Endothelial cell of umbilical vein (primary cell): Measurements from ENCODE around the gene GBP5. TPM values are rescaled to one million over a fixed set of nuclear protein-coding genes. Genes with fewer than 3 reads are reported as not detected.

ENCODE experiments used
- BruUV-seq: library from RNA; stranded (reverse); fragments of 400-500 nt; replicated peaks from 2 replicates; lab custom pipeline; 2021; lab: Mats Ljungman, UMichigan
- CTCF ChIA-PET: fragments of 300-600, 350-600 bp; sonication (Branson Sonifier 250); formaldehyde crosslinking; loops from one replicate; lab custom pipeline; 2021; ENCODE audit warnings: antibody characterized with exemption, inconsistent platforms; lab: Charles Lee
- POLR2A ChIA-PET: fragments of 300-600, 350-600 bp; sonication (Branson Sonifier 250); formaldehyde crosslinking; loops from one replicate; lab custom pipeline; 2021; ENCODE audit warnings: antibody characterized with exemption, inconsistent platforms; lab: Charles Lee
- DNase-seq: peaks from one replicate; pipeline ENCODE4 v3.0.0-alpha.2; 2011; ENCODE audit warnings: low read depth, low spot score
- FAIRE-seq: peaks from 2 replicates; lab custom pipeline; 2011; peaks lifted over from hg19 to GRCh38; lab: Jason Lieb, UNC
- H2AFZ ChIP-seq: 2 replicates; pipeline ENCODE4 v1.6.0; 2012; ENCODE audit warnings: low read depth, low read length, control low read depth, inconsistent platforms
- H3K27ac ChIP-seq: 2 replicates; pipeline ENCODE4 v1.5.1; 2011; ENCODE audit warnings: low read depth, mild to moderate bottlenecking, control low read depth, low read length, moderate library complexity; ENCODE audit not compliant: insufficient read depth
- H3K27me3 ChIP-seq, 2 experiments: 2 replicates each; pipeline versions ENCODE4 v1.6.0 to v1.6.1; 2011; ENCODE audit warnings: low read length in 2 of 2, mixed read lengths in 1 of 2; ENCODE audit not compliant: control insufficient read depth in 2 of 2, insufficient read depth in 2 of 2
- H3K36me3 ChIP-seq, 2 experiments: 2 replicates in 1 of 2; 3 replicates in 1 of 2; pipeline ENCODE4 v1.5.1; 2011; ENCODE audit warnings: low read length in 2 of 2, mild to moderate bottlenecking in 1 of 2, moderate library complexity in 1 of 2; ENCODE audit not compliant: control insufficient read depth in 2 of 2, insufficient read depth in 2 of 2; ENCODE audit errors: extremely low read depth in 1 of 2
- H3K4me1 ChIP-seq: 3 replicates; pipeline ENCODE4 v1.5.1; 2011; ENCODE audit warnings: mild to moderate bottlenecking, low read length; ENCODE audit not compliant: control insufficient read depth, insufficient read depth; ENCODE audit errors: extremely low read depth
- H3K4me2 ChIP-seq: 2 replicates; pipeline ENCODE4 v1.6.1; 2011; ENCODE audit warnings: low read length, control low read depth, mixed read lengths; ENCODE audit not compliant: insufficient read depth
- H3K4me3 ChIP-seq, 3 experiments: fragments of 200-600 bp in 1 of 3; sonication (generic), shearing (Covaris generic) in 1 of 3; replicated peaks in 1 of 3; 2 replicates each; pipeline ENCODE4 v1.5.1; 2011 to 2016; ENCODE audit warnings: control low read depth in 3 of 3, low read length in 3 of 3, mild to moderate bottlenecking in 2 of 3, inconsistent platforms in 1 of 3, low read depth in 1 of 3, moderate library complexity in 1 of 3; ENCODE audit not compliant: insufficient read depth in 1 of 3
- H3K79me2 ChIP-seq: 2 replicates; pipeline ENCODE4 v1.6.0; 2012; ENCODE audit warnings: low read length, inconsistent platforms; ENCODE audit not compliant: control insufficient read depth, insufficient read depth
- H3K9ac ChIP-seq: replicated peaks from 2 replicates; pipeline ENCODE3; 2011; ENCODE audit warnings: low read length, control low read depth; ENCODE audit not compliant: insufficient read depth; ENCODE audit errors: extremely low read depth
- H3K9me1 ChIP-seq: replicated peaks from 3 replicates; pipeline ENCODE4 v1.6.0; 2011; ENCODE audit warnings: mild to moderate bottlenecking, low read length; ENCODE audit not compliant: control insufficient read depth, insufficient read depth; ENCODE audit errors: extremely low read depth
- H3K9me3 ChIP-seq: replicated peaks from 2 replicates; pipeline ENCODE4 v1.5.1; 2012; ENCODE audit warnings: low read length, inconsistent platforms; ENCODE audit not compliant: control insufficient read depth, insufficient read depth
- H4K20me1 ChIP-seq: replicated peaks from 2 replicates; pipeline ENCODE3; 2011; ENCODE audit warnings: mild to moderate bottlenecking, low read length; ENCODE audit not compliant: control insufficient read depth, insufficient read depth; ENCODE audit errors: extremely low read depth
- EZH2 ChIP-seq: IDR thresholded peaks from 2 replicates; pipeline ENCODE4 v1.6.1; 2012; ENCODE audit warnings: borderline replicate concordance, low read depth, mild to moderate bottlenecking, moderate library complexity, low read length, inconsistent platforms; ENCODE audit not compliant: severe bottlenecking
- JUN ChIP-seq: IDR thresholded peaks from 2 replicates; pipeline ENCODE4 v1.6.1; 2011; ENCODE audit warnings: borderline replicate concordance, low read depth; ENCODE audit not compliant: insufficient read length, insufficient read depth
- POLR2AphosphoS5 ChIP-seq: IDR thresholded peaks from 2 replicates; pipeline ENCODE4 v1.6.1; 2012; ENCODE audit warnings: low read depth, mild to moderate bottlenecking, control low read depth, low read length, moderate library complexity; ENCODE audit not compliant: insufficient read depth
- dilution Hi-C: fragments of 300-500 bp; cut with MboI; formaldehyde crosslinking; loops from one replicate; pipeline ENCODE4 v1.15.0; 2019; ENCODE audit warnings: low sequenced_read_pairs; ENCODE audit not compliant: extremely low pct_ligation_motif_present
- intact Hi-C: fragments of 100-400 bp; cut with micrococcal nuclease; formaldehyde crosslinking; loops from one replicate; pipeline ENCODE4 v1.10.0; 2022
- polyA plus RNA-seq, 4 experiments: library from polyadenylated mRNA; depleted of rRNA in 3 of 4; stranded (reverse) in 3 of 4; unstranded in 1 of 4; fragments of >200 nt; gene quantifications; 2 replicates each; pipeline versions ENCODE4 v1.2.1 to v1.2.3, GENCODE V29; 2011 to 2012; ENCODE audit warnings: missing spikeins in 1 of 4
- total RNA-seq: library from RNA; stranded (reverse); gene quantifications from 2 replicates; pipeline ENCODE4 v1.2.3, GENCODE V29; 2021
- TF ChIP-seq, protein P1 (sequence below): IDR thresholded peaks from 2 replicates; pipeline ENCODE4 v1.6.1; 2011; ENCODE audit not compliant: insufficient read depth, insufficient read length
- TF ChIP-seq, protein P2 (sequence below), 2 donors: IDR thresholded peaks; 1 replicate in 1 of 2; 2 replicates in 1 of 2; pipeline ENCODE4 v1.5.1; 2011; ENCODE audit warnings: low read length in 2 of 2, mild to moderate bottlenecking in 2 of 2, moderate library complexity in 2 of 2, control low read depth in 1 of 2, inconsistent platforms in 1 of 2, low read depth in 1 of 2; ENCODE audit not compliant: insufficient read depth in 1 of 2; ENCODE audit errors: extremely low read depth in 1 of 2

The GBP5 gene
- total and polyA plus RNA-seq, 2 donors (not counting 3 experiments of a cell fraction or from before 2014, with no cell fraction given) = 0.31 TPM; not detected in 1

DNA sequence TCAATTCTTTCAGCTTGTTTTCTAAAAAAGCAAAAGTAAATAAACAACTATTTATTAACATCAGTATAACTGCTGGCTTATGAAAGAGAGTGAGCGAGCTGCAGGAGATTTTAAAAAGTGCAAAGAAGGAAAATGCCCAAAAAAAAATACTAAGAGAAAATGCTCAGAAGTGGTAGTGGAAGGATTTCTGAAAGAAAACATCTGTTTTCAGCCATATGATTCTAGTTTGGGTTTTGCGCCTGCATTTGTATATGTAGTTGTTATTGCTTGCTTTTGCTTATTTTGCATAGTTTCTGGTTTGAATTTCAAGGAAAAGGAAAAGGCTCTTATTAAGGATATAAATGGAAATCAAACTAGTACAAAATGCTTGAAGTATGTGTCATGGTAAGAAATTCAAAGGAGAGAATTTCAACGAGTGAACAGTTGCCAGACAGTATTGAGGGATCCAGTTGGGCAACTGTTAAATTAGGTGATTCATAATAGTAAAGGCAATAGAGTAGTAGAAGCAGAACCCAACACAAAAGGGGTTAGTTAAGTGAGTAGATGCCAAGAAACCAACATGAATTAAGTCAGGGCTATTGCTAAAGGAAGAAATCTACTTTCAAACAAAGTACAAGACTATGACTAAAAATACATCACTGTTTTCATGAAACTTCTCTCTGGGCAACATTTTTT is 1.2 kb downstream of the GBP5 start:
- H3K9me1 ChIP-seq = no peaks in the 10 kb centered on the region
- no TSS peak for BruUV-seq
- no peaks in the 10 kb centered on the region for H3K79me2 ChIP-seq
- TF ChIP-seq, protein P1, sequence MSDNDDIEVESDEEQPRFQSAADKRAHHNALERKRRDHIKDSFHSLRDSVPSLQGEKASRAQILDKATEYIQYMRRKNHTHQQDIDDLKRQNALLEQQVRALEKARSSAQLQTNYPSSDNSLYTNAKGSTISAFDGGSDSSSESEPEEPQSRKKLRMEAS = no peak
- TF ChIP-seq POLR2AphosphoS5 = no peak
- TF ChIP-seq, protein P2, sequence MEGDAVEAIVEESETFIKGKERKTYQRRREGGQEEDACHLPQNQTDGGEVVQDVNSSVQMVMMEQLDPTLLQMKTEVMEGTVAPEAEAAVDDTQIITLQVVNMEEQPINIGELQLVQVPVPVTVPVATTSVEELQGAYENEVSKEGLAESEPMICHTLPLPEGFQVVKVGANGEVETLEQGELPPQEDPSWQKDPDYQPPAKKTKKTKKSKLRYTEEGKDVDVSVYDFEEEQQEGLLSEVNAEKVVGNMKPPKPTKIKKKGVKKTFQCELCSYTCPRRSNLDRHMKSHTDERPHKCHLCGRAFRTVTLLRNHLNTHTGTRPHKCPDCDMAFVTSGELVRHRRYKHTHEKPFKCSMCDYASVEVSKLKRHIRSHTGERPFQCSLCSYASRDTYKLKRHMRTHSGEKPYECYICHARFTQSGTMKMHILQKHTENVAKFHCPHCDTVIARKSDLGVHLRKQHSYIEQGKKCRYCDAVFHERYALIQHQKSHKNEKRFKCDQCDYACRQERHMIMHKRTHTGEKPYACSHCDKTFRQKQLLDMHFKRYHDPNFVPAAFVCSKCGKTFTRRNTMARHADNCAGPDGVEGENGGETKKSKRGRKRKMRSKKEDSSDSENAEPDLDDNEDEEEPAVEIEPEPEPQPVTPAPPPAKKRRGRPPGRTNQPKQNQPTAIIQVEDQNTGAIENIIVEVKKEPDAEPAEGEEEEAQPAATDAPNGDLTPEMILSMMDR (IDR thresholded peaks at IDR 0.05; ENCODE audit: extremely low read depth in 1 of 2, insufficient read depth in 1 of 2, low read depth in 1 of 2, low read length in 2 of 2) = no peak
- no peak for TF ChIP-seq EZH2
- no peak for TF ChIP-seq JUN
- H3K9ac ChIP-seq = no peak overlapping the region
- no peak for FAIRE-seq
- no peaks in the 10 kb centered on the region for H3K27me3 ChIP-seq
- no peak overlapping the region for H3K4me3 ChIP-seq
- H3K9me3 ChIP-seq = no peaks in the 10 kb centered on the region
- POLR2A ChIA-PET = no interaction called here
- H4K20me1 ChIP-seq = no peaks in the 10 kb centered on the region
- dilution Hi-C loops = no loop called here
- no peak overlapping the region for H3K4me2 ChIP-seq
- intact Hi-C loops = no loop called here
- CTCF ChIA-PET = no interaction called here
- no peak overlapping the region for H3K27ac ChIP-seq
- DNase-seq = no peak
- H3K4me1 ChIP-seq = no peaks in the 10 kb centered on the region
- H3K36me3 ChIP-seq = no peaks in the 10 kb centered on the region
- no peak overlapping the region for H2AFZ ChIP-seq
